Measurements from ENCODE around the gene EFCAB6. TPM values are rescaled to one million over a fixed set of nuclear protein-coding genes. Genes with fewer than 3 reads are reported as not detected.
A peak's percentile ranks its signal among the peaks of the same experiment; 100 is the strongest.

EFCAB6 gene
- total and polyA plus RNA-seq, 4 donors, result 0.14 to 2.1 (median 0.53) TPM

DNA sequence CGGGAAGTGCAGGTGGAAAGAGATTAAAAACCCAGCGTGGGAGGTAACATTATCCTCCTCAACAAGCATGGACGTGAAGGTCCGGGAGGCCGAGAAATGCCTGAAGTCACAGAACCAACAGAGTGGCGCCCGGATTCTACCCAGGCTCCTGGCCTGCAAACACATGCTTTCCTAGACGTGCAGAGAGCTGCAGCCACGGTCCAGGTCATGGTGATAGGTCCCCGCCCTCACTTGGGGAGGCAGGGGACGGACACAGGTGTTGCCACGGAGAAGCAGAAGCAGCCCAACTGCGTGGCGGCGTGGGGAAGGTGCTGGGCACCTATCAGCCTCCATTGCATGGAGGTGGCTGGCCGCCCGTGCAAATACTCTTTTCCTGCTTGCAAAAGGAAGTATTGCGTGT is 251.5 kb downstream of the EFCAB6 start (continued):
- TF ChIP-seq, protein P1, sequence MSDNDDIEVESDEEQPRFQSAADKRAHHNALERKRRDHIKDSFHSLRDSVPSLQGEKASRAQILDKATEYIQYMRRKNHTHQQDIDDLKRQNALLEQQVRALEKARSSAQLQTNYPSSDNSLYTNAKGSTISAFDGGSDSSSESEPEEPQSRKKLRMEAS (IDR thresholded peaks at IDR 0.05), result no peak
- TF ChIP-seq, protein P2, sequence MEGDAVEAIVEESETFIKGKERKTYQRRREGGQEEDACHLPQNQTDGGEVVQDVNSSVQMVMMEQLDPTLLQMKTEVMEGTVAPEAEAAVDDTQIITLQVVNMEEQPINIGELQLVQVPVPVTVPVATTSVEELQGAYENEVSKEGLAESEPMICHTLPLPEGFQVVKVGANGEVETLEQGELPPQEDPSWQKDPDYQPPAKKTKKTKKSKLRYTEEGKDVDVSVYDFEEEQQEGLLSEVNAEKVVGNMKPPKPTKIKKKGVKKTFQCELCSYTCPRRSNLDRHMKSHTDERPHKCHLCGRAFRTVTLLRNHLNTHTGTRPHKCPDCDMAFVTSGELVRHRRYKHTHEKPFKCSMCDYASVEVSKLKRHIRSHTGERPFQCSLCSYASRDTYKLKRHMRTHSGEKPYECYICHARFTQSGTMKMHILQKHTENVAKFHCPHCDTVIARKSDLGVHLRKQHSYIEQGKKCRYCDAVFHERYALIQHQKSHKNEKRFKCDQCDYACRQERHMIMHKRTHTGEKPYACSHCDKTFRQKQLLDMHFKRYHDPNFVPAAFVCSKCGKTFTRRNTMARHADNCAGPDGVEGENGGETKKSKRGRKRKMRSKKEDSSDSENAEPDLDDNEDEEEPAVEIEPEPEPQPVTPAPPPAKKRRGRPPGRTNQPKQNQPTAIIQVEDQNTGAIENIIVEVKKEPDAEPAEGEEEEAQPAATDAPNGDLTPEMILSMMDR (IDR thresholded peaks at IDR 0.05; ENCODE audit: low read depth, low read length, missing input control), result no peak
- TF ChIP-seq TAF1 (conservative IDR thresholded peaks at IDR 0.05) (no peak), HNF4G (IDR thresholded peaks at IDR 0.05) (no peak)

DNA sequence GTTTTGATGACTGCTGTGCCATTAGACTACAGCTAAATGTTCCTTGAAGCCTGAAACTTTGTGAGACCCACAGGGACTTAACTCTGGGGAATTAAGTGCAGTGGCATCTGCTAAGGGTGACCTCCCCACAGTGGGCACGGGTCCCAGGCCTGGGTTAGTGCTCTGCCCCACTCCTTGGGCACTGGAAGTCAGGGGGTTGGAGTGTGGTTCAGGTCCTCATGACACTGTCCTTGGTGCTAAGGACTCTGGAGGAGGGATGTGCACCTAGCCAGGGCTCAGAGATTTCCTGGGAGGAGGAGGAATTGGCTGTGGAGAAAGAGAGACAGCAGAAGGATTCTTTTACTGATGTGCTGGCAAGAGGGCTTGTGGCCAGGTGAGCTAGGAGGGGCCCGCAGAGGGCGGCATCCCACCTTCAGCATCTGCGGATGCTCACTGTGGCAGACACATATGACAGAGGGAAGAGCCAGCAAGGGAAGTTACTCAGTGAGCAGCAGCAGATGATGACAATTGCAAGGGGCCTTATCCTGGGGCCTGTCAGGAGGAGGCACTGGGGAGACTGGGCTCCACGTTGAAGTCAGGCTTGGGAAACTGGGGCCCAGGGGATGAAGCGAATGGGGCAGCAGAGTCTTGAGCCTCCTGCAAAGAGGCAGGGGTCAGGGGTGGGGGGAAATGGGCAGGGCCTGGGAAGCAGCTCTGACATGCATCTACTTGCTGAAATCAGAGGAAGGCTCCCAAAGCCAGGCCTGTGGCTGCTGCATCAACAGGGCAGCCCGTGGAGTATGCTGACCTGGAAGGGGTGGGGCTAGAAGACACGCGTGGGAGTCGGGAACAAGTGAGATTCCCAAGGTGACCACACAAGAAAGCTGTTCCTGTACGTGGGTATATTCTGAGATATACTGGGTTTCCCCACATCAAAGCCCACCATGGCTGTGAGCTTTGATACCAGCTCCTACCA is 256.3 kb downstream of the EFCAB6 start:
- no peak overlapping the region for H3K4me3 ChIP-seq (ENCODE audit: low read depth in 1 of 3, low read length in 3 of 3)
- WGBS, result 79% methylated on average over 11 of the region's 11 CpGs
- DNase-seq (ENCODE audit: low spot score), result peak; percentile 21

More for the DNA sequence above, 256.3 kb downstream of the EFCAB6 start:
- H3K36me3 ChIP-seq (ENCODE audit: control insufficient read depth in 4 of 4, insufficient read depth in 3 of 4, low read depth in 1 of 4, low read length in 3 of 4), result no peaks in the 10 kb centered on the region
- no peaks in the 10 kb centered on the region for H3K4me1 ChIP-seq (ENCODE audit: control insufficient read depth in 4 of 4, insufficient read depth in 4 of 4, low read length in 3 of 4)
- TF ChIP-seq FOXA2 (IDR thresholded peaks at IDR 0.05), result no peak
- TF ChIP-seq, protein P3, sequence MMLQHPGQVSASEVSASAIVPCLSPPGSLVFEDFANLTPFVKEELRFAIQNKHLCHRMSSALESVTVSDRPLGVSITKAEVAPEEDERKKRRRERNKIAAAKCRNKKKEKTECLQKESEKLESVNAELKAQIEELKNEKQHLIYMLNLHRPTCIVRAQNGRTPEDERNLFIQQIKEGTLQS (IDR thresholded peaks at IDR 0.05), result no peak
- TF ChIP-seq RXRA (IDR thresholded peaks at IDR 0.05), result no peak
- TF ChIP-seq, protein P2 (IDR thresholded peaks at IDR 0.05; ENCODE audit: low read depth, low read length, missing input control), result no peak
- no peak for TF ChIP-seq YY1 (IDR thresholded peaks at IDR 0.05)
- TF ChIP-seq NR2F2 (IDR thresholded peaks at IDR 0.05), result no peak
- no peak for TF ChIP-seq RAD21 (IDR thresholded peaks at IDR 0.05)
- TF ChIP-seq, protein P1 (IDR thresholded peaks at IDR 0.05), result no peak
- TF ChIP-seq FOXA1 (IDR thresholded peaks at IDR 0.05), result no peak
- TF ChIP-seq, protein P4, sequence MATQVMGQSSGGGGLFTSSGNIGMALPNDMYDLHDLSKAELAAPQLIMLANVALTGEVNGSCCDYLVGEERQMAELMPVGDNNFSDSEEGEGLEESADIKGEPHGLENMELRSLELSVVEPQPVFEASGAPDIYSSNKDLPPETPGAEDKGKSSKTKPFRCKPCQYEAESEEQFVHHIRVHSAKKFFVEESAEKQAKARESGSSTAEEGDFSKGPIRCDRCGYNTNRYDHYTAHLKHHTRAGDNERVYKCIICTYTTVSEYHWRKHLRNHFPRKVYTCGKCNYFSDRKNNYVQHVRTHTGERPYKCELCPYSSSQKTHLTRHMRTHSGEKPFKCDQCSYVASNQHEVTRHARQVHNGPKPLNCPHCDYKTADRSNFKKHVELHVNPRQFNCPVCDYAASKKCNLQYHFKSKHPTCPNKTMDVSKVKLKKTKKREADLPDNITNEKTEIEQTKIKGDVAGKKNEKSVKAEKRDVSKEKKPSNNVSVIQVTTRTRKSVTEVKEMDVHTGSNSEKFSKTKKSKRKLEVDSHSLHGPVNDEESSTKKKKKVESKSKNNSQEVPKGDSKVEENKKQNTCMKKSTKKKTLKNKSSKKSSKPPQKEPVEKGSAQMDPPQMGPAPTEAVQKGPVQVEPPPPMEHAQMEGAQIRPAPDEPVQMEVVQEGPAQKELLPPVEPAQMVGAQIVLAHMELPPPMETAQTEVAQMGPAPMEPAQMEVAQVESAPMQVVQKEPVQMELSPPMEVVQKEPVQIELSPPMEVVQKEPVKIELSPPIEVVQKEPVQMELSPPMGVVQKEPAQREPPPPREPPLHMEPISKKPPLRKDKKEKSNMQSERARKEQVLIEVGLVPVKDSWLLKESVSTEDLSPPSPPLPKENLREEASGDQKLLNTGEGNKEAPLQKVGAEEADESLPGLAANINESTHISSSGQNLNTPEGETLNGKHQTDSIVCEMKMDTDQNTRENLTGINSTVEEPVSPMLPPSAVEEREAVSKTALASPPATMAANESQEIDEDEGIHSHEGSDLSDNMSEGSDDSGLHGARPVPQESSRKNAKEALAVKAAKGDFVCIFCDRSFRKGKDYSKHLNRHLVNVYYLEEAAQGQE (IDR thresholded peaks at IDR 0.05), result no peak
- no peak for TF ChIP-seq TAF1 (conservative IDR thresholded peaks at IDR 0.05)
- TF ChIP-seq HNF4A (conservative IDR thresholded peaks at IDR 0.05), result no peak
- TF ChIP-seq, protein P5, sequence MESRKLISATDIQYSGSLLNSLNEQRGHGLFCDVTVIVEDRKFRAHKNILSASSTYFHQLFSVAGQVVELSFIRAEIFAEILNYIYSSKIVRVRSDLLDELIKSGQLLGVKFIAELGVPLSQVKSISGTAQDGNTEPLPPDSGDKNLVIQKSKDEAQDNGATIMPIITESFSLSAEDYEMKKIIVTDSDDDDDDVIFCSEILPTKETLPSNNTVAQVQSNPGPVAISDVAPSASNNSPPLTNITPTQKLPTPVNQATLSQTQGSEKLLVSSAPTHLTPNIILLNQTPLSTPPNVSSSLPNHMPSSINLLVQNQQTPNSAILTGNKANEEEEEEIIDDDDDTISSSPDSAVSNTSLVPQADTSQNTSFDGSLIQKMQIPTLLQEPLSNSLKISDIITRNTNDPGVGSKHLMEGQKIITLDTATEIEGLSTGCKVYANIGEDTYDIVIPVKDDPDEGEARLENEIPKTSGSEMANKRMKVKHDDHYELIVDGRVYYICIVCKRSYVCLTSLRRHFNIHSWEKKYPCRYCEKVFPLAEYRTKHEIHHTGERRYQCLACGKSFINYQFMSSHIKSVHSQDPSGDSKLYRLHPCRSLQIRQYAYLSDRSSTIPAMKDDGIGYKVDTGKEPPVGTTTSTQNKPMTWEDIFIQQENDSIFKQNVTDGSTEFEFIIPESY (IDR thresholded peaks at IDR 0.05), result no peak
- TF ChIP-seq HNF4G (IDR thresholded peaks at IDR 0.05), result no peak
- no peak for TF ChIP-seq GABPA (IDR thresholded peaks at IDR 0.05 in 1 of 2, conservative IDR thresholded peaks at IDR 0.05 in 1 of 2)
- TF ChIP-seq JUND (IDR thresholded peaks at IDR 0.05), result no peak
- TF ChIP-seq SP1 (IDR thresholded peaks at IDR 0.05), result no peak
- TF ChIP-seq EGR1 (IDR thresholded peaks at IDR 0.05; ENCODE audit: low read depth in 2 of 2), result no peak
- H3K27ac ChIP-seq (ENCODE audit: low read depth in 1 of 2, low read length in 2 of 2), result no peak overlapping the region
- H3K27me3 ChIP-seq (ENCODE audit: control insufficient read depth in 4 of 4, insufficient read depth in 4 of 4, low read length in 3 of 4), result no peaks in the 10 kb centered on the region
- H3K9me3 ChIP-seq (ENCODE audit: control insufficient read depth in 4 of 4, low read length in 3 of 4), result no peaks in the 10 kb centered on the region
- H3K9ac ChIP-seq (ENCODE audit: low read depth in 1 of 2, low read length in 2 of 2), result no peak overlapping the region
